HTR-8/SVneo (cell line): Measurements from ENCODE around the gene DICER1.
A peak's percentile ranks its signal among the peaks of the same experiment; 100 is the strongest.

Experiments used
- DNase-seq: peaks from one replicate; pipeline ENCODE4 v3.0.0; 2011; ENCODE audit warnings: low spot score, mixed read lengths; ENCODE audit not compliant: insufficient read length
- FAIRE-seq: peaks from 2 replicates; lab custom pipeline; 2011; peaks lifted over from hg19 to GRCh38; lab: Jason Lieb, UNC

DICER1 gene

GRCh38 chr14:95126906-95127530 is 30.3 kb downstream of the DICER1 start:
- FAIRE-seq (no peak), DNase-seq (no peak)

GRCh38 chr14:95125915-95126314 is 31.4 kb downstream of the DICER1 start:
- FAIRE-seq (no peak), DNase-seq (no peak)

GRCh38 chr14:95125221-95125620 is 32.1 kb downstream of the DICER1 start:
- DNase-seq (no peak), FAIRE-seq (no peak)

DNA sequence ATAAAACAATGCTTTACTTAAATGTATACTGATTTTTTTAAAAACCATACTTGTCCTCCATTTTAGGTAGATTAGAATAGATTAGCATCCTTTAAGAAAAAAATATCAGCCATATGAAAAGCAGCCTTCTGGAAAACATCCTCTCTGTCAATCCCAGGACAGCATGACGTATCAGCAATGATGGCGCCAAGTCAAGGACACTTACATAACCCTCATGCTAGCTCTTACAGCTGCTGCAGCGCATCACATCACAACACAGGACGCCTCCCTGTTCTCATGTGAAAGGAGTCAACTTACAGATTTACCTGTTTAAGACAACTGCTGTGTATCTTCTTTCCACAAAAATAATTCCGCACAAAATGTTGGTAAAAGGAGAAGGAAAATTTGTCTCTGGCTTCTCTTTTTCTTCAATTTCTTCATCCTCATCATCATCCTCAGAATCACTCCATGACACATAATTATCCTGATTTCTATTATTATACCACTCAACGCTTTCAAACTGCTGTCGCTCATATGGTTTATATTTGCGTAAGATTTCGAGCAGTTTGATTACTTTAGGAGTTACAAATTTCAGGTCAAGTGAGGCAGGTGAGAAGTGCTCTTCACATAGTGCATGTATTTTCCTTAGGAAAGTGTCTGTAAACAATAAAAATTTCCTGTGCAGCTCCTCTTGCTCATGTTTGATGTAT is 33.3 kb downstream of the DICER1 start:
- DNase-seq, result no peak

DNA sequence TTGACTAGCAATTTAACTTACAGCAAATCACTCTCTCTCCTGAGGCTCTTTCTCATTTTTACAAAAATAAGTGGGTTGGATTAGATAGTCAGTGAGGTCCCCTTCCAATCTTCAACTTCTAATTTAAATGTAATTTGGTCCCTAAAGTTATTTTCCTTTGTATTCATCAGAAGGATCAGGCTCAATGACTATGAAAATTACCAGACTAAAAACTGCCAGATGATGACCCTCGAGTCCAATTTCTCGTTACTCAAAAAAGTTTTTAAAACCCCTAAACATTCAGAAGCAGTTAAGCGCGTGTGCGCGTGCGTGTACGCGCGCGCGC is 34.7 kb downstream of the DICER1 start:
- FAIRE-seq, result no peak
- no peak for DNase-seq

More for the DNA sequence above, 33.3 kb downstream of the DICER1 start:
- FAIRE-seq, result no peak

GRCh38 chr14:95121911-95122620 is 35.3 kb downstream of the DICER1 start:
- FAIRE-seq (no peak), DNase-seq (no peak)

- FAIRE-seq (no peak), DNase-seq (no peak)
Measured at GRCh38 chr14:95119336-95119735, 38.0 kb downstream of the DICER1 start.

DNA sequence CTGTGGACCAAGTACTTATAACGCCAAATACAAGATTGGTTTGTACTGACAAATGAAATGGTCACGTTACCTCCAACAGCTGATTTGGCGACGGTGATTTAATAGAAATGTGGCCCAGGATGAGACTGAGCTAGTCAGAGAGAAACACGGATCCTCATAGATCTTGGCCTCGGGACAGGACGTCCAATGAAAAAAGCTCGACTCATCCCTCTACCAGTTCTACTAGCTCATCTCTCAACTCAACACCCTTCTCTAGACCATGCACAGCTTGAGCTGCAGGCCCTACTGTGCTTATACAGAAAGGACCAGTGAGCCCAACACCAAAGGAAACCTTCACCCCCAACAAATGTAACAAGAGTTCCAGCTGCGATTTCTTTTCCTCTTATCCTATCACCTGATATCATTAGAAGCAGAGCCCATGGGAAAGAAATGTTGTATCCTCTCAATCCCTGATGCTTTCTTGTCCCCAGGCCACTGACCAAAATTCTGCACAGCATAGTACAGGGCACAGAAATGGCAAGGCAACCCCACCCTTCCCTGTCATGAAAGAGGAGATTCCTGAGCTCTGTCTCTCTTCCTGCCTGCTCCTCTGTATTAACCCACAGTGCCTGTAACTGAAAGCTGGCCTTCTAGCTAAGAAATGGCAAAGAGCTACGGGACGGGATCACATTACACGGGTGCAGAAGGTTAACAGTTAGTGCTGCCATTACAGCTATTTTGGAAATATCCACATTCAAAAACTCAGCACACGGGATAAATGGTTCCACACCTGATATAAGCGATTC is 39.2 kb downstream of the DICER1 start:
- FAIRE-seq, result peak; percentile 31
- DNase-seq, result no peak

GRCh38 chr14:95113476-95113875 is 43.9 kb downstream of the DICER1 start:
- DNase-seq (no peak), FAIRE-seq (peak; percentile 31)

GRCh38 chr14:95111507-95112164 is 45.7 kb downstream of the DICER1 start:
- no peak for DNase-seq
- FAIRE-seq, result no peak

GRCh38 chr14:95110178-95110577 is 47.2 kb downstream of the DICER1 start:
- DNase-seq (no peak), FAIRE-seq (no peak)

GRCh38 chr14:95107711-95108110 is 49.6 kb downstream of the DICER1 start:
- no peak for FAIRE-seq
- no peak for DNase-seq

GRCh38 chr14:95106971-95107370 is 50.4 kb downstream of the DICER1 start:
- no peak for DNase-seq
- no peak for FAIRE-seq

DNA sequence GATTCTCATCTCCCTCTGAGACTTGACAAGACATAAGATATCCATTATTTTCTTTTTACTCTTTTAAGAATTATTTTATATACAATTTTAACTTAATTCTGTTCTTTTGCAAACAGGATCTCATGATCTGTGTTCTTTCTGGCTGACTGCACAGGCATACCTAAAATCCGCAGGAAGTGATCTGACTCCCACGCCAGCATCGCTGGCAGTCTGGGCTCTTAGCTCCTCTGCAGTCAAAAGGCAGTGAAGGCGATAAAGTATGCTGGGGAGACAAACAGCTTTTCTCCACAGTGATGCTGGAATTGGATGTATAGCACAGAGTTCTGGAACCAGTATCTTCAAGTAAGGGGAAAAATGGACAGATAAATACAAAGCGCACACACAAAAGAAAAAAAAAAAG is 52.4 kb downstream of the DICER1 start:
- DNase-seq, result no peak
- no peak for FAIRE-seq

- no peak for DNase-seq
- FAIRE-seq, result no peak
Measured at GRCh38 chr14:95102680-95103044, 54.7 kb downstream of the DICER1 start.

DNA sequence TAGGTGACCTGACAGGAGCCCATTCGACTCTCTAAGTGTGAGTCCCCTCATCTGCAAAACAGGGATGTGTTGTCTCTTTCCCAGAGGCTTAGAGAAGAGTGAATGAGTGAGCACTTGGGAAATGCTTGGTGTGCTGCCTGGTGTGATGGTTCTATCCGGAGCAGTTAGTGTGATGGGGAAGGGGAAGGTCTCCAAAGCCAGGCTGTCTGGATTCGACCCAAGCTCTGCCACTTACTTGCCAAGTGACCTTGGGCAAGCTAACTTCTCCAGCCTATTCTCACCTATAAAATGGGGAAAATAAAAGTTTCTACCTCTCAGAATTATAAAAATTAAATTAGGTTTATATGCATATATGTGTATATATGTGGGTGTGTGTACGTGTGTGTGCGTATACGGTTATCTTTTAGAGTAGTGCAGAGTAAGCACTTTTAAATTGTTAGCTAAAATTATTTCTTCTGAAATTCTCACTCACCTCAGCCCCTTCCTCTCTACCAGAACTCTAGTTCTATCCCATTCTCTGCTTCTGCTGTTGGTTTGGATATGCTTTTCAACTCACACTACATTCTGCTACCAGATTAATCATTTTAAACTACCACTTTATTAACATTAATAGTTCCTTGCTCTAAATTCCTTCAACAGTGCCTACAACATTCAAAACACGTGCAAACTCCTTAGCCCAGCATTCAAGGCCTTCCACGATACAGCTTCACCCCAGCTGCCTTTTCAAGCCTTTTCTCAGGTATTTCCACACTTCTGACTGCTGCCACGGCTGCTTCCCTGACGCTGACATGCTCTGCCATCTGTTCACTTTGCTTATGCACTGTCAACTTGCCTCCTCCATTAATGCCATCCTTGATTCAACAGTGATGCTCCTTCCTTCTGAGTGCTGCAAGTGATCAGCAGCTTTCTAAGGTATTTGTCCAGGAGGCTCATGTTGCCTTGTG is 55.3 kb downstream of the DICER1 start:
- DNase-seq, result no peak
- no peak for FAIRE-seq

- FAIRE-seq (no peak), DNase-seq (peak; percentile 29)
Measured at GRCh38 chr14:95098984-95099599, 58.2 kb downstream of the DICER1 start.

DNA sequence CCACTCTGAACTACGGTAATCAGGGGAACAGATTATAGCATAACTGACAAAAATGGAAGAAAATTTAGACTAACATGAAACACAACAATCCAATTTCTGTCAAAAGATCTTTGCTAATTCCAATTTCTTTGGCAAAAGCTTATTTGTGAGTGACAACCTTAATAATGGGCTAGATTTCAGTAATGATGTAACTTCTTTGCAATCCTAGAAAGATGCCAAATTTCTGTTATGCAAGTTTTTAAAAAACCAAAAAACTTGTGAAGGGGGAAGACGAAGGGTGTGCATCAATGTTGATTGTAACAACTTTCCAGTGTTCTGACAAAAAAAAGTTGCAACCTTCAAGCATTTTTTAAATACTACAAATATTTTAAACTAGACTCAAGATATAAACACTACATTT is 59.9 kb downstream of the DICER1 start:
- FAIRE-seq (no peak), DNase-seq (no peak)

DNA sequence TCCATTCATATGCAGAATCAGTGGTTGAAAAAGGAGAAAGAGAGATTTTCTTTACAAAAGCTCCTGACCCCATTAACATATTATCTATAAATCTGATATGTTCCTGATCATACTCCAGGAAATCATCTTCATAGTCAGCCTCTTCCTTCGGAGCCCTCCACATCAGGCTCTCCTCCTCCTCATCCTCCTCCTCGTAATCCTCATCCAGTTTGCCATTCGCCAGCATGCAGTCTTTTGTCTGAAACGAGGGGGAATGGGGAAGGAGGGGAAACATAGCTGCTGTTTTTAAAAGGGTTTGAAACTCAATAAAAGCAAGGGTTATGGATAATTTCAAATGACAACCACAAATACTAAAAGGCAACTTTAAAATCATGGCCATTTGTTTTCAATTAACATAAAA is 60.9 kb downstream of the DICER1 start:
- no peak for FAIRE-seq

More for the DNA sequence above, 60.9 kb downstream of the DICER1 start:
- DNase-seq, result no peak
